Spleen (tissue), 11 donors: Measurements from ENCODE around the gene ABCC5. TPM values are rescaled to one million over a fixed set of nuclear protein-coding genes. Genes with fewer than 3 reads are reported as not detected.

Experiments
- DNase-seq: peaks from one replicate; pipeline ENCODE4 v3.0.0-alpha.2; 2020
- H3K27ac ChIP-seq, 8 donors: fragments of 200-600 bp; sonication (generic) in 7 of 8; 1 replicate in 4 of 8; 2 replicates in 4 of 8; pipeline versions ENCODE4 v1.5.0 to v1.8.0; 2016 to 2021; ENCODE audit warnings: inconsistent platforms in 4 of 8, mild to moderate bottlenecking in 4 of 8, moderate library complexity in 1 of 8
- H3K27me3 ChIP-seq, 7 donors: fragments of 200-600 bp; sonication (generic) in 6 of 7; replicated peaks in 1 of 7; 1 replicate in 4 of 7; 2 replicates in 3 of 7; pipeline versions ENCODE4 v1.5.0 to v1.8.0; 2016 to 2021; ENCODE audit warnings: inconsistent platforms in 3 of 7, mild to moderate bottlenecking in 1 of 7
- H3K36me3 ChIP-seq, 6 donors: fragments of 200-600 bp; sonication (generic) in 5 of 6; 1 replicate in 4 of 6; 2 replicates in 2 of 6; pipeline versions ENCODE4 v1.5.0 to v1.8.0; 2016 to 2021; ENCODE audit warnings: inconsistent platforms in 2 of 6
- H3K4me1 ChIP-seq, 6 donors: fragments of 200-600 bp; sonication (generic) in 5 of 6; 1 replicate in 3 of 6; 2 replicates in 3 of 6; pipeline versions ENCODE4 v1.5.0 to v1.8.0; 2016 to 2021; ENCODE audit warnings: inconsistent platforms in 3 of 6
- H3K4me3 ChIP-seq, 8 donors: fragments of 200-600 bp; sonication (generic) in 7 of 8; 1 replicate in 4 of 8; 2 replicates in 4 of 8; pipeline versions ENCODE4 v1.5.0 to v1.8.0; 2016 to 2021; ENCODE audit warnings: inconsistent platforms in 4 of 8, mild to moderate bottlenecking in 4 of 8, moderate library complexity in 2 of 8
- H3K9me3 ChIP-seq, 8 donors: fragments of 200-600 bp; sonication (generic) in 7 of 8; 1 replicate in 4 of 8; 2 replicates in 4 of 8; pipeline versions ENCODE4 v1.5.0 to v1.8.0; 2016 to 2021; ENCODE audit warnings: inconsistent platforms in 4 of 8
- CTCF ChIP-seq, 11 experiments: fragments of 200-600 bp in 7 of 11; fragments of 450-650 bp in 4 of 11; sonication (generic) in 4 of 11; IDR thresholded peaks in 8 of 11; conservative IDR thresholded peaks in 3 of 11; 1 replicate in 7 of 11; 2 replicates in 4 of 11; pipeline versions ENCODE4 v1.4.0 to v1.8.0; 2016 to 2021; ENCODE audit warnings: antibody characterized with exemption in 11 of 11, inconsistent platforms in 4 of 11, mild to moderate bottlenecking in 1 of 11
- POLR2A ChIP-seq, 3 donors: fragments of 450-650 bp; IDR thresholded peaks; one replicate each; pipeline ENCODE4 v1.5.1; 2017; ENCODE audit warnings: antibody characterized with exemption in 3 of 3, mild to moderate bottlenecking in 1 of 3
- POLR2AphosphoS5 ChIP-seq, 3 donors: sonication (generic); formaldehyde crosslinking; IDR thresholded peaks; one replicate each; pipeline ENCODE4 v1.5.1; 2017; ENCODE audit warnings: antibody characterized with exemption in 3 of 3
- WGBS, 5 donors: extraction: QIAGEN DNeasy Blood & Tissue Kit in 3 of 5; methylation state at CpG; one replicate each; pipeline versions ENCODE4 v1.1.5 to v1.1.7; 2013 to 2018; 5-methylcytosine and 5-hydroxymethylcytosine counted together
- intact Hi-C: fragments of 100-400 bp; cut with DNase I; formaldehyde crosslinking; loops from one replicate; pipeline ENCODE4 v1.15.0; 2023; ENCODE audit warnings: low total_unique reads
- polyA plus RNA-seq, 3 donors: library from polyadenylated mRNA; stranded (reverse); fragments of 200-250 nt; gene quantifications; one replicate each; pipeline ENCODE4 v1.2.1, GENCODE V29; 2013
- total RNA-seq, 7 donors: library from RNA; depleted of rRNA in 3 of 7; stranded (reverse); fragments of >200 nt in 3 of 7; fragmentation: NEBNext Ultra II Directional in 4 of 7; extraction: Animal tissue kit (Norgen Biotek cat#: 25700) in 4 of 7; gene quantifications; one replicate each; pipeline versions ENCODE4 v1.1.0 to v1.2.1, GENCODE V29; 2016 to 2021
- donor health status: healthy with polysubstance abuse.
- donor health status: DM: no; HTN: no; CAD: no; lungs with moderate emphysema.
- donor health status: DM: no; HTN: no; CAD: no.
- donor health status: Bipolar disorder and iron deficiency.
- donor health status: healthy.
- donor health status: DM: no; HTN: no; CAD: no.
- donor health status: DM: yes; HTN: yes; CAD: no.

ABCC5 gene
- total and polyA plus RNA-seq, 10 donors = 19.6 to 112 (median 59.9) TPM

DNA sequence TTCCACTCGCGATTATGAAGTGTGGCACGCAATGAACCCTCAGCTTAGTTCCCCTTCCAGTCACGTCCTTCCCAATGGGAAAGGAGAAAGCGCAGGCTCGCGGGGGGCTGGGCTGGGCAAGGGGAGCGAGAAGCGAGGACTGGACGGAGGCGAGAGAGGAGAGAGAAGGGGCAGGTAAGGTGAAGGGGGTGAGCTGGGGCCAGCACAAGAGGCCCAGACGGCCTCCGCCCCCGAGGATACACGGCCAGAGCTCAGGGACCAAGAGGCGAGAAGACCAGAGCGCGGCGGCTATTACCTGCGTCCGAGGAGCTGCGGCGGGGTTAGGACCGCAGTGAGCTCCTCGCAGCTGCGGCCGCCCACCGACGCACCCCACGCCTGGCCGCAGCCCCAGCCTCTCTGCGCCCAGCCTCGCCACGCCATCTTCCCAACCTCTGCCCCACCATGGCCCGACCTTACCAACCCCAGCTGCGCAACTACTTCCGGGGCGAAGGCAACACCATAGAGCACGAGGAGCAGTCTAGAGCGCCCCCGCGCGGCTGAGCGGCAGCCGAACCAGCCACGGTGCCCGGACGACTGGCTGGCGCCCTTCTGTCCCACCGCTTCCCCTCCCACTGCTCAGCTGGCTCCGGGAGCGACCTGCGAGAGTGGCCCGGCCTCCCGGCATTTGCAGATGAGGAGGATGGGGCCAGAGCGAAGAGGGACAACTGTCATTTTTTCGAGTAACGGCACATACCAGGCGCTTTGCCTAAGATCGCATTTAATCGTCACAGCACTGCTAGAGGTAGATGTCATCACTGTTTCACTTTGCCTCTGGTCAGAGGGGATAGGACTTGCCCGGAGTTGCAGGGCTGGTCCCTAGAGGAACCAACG is 133.0 kb downstream of the ABCC5 start, which contains the start of gene PARL:
PARL (minus strand) TSS at position 454 of the 870 bp plus-strand sequence; CDS start at position 420, 34 bp downstream.
- Histone ChIP-seq H3K36me3 (peaks cover 0 to 5% (median 0%) of the 10 kb centered on the region in 6 donors), H3K9me3 (no peaks in the 10 kb centered on the region), H3K27ac (peak within 1 kb of the TSS; percentile 59 to 92 (median 83)), H3K4me3 (peak within 1 kb of the TSS; percentile 62 to 98 (median 90)), H3K4me1 (peaks cover 20 to 55% (median 36%) of the 10 kb centered on the region in 6 donors), H3K27me3 (no peaks in the 10 kb centered on the region)
- intact Hi-C loops = loop anchor here (10.0 kb wide), 1 partner anchor 370 kb away; no protein-coding TSS in a partner anchor
- peak; percentile 94 to 100 (median 98) for TF ChIP-seq CTCF (IDR thresholded peaks at IDR 0.05 in 8 of 11, conservative IDR thresholded peaks at IDR 0.05 in 3 of 11)
- peak; percentile 91 to 95 (median 94) for TF ChIP-seq POLR2AphosphoS5 (IDR thresholded peaks at IDR 0.05)
- TF ChIP-seq POLR2A (IDR thresholded peaks at IDR 0.05) = no peak
- DNase-seq = peak; percentile 100
- WGBS, 5 donors = 0 to 1% (median 0%) methylated on average over 45 to 63 of the region's 63 CpGs

DNA sequence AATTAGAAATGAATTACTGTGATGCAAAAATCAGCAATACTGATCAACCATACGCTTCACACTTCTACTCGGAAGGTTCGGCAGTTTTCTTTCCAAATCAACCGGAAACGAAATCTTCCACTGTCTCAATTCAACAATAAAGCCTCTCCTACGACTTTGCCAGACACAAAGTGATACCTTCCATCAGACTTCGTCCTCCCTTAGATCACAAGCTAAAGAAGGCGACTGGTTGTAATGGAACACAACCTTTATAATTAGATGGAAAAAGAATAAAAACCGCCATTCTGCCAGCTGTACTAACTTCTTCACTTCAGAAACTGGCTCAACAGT is 133.6 kb downstream of the ABCC5 start:
- intact Hi-C loops = loop anchor here (10.0 kb wide), 1 partner anchor 371 kb away; no protein-coding TSS in a partner anchor
- Histone ChIP-seq H3K36me3 (peaks cover 0 to 5% (median 0%) of the 10 kb centered on the region in 6 donors), H3K27me3 (no peaks in the 10 kb centered on the region), H3K4me3 (peak overlapping the region; percentile 62 to 98 (median 90)), H3K27ac (peak overlapping the region; percentile 59 to 92 (median 83)), H3K4me1 (peaks cover 20 to 61% (median 37%) of the 10 kb centered on the region in 6 donors), H3K9me3 (no peaks in the 10 kb centered on the region)
- WGBS, 5 donors = 0 to 2% (median 1%) methylated on average over 9 of the region's 9 CpGs
- no peak for DNase-seq
- TF ChIP-seq POLR2A (IDR thresholded peaks at IDR 0.05) = no peak
- no peak for TF ChIP-seq POLR2AphosphoS5 (IDR thresholded peaks at IDR 0.05)
- no peak for TF ChIP-seq CTCF (IDR thresholded peaks at IDR 0.05 in 8 of 11, conservative IDR thresholded peaks at IDR 0.05 in 3 of 11)

DNA sequence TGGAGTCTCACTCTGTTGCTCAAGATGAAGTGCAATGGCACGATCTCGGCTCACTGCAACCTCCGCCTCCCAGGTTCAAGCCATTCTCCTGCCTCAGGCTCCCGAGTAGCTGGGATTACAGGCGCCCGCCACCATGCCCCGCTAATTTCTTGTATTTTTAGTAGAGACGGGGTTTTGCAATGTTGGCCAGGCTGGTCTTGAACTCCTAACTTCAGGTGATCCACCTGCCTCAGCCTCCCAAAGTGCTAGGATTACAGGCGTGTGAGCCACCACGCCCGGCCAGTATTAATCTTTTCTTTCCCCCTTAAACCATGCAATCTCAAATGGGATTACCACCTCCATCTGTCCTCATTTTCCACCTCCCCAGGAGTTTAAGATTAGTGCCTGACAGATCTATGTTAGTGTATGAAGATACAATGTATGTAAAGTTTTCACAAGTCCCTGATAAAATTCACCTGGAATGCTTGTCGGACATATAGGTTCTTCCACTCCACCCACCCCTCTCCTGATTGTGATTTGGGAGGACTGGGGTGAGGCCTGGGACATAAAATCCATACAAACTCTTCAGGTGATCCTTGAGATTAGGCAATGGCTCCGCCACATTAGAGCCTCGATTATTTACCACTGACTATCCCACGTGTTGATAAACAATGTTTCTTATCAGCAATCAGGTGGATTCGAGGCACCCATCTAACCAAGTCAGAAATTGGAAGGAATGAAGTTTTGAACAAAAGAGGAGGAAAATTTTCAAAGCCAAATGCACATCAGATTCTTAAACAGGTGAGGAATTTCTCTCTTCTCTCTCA is 134.2 kb downstream of the ABCC5 start:
- Histone ChIP-seq H3K4me1 (peaks cover 20 to 67% (median 37%) of the 10 kb centered on the region in 6 donors), H3K9me3 (no peaks in the 10 kb centered on the region), H3K27ac (peak overlapping the region in 5 of 8 donors; percentile 67 to 92 (median 85)), H3K36me3 (peaks cover 0 to 7% (median 0%) of the 10 kb centered on the region in 6 donors), H3K27me3 (no peaks in the 10 kb centered on the region), H3K4me3 (peak overlapping the region; percentile 62 to 98 (median 90))
- intact Hi-C loops = loop anchor here (10.0 kb wide), 1 partner anchor 371 kb away; no protein-coding TSS in a partner anchor
- no peak for DNase-seq
- 50 to 61% (median 53%) methylated on average over 16 of the region's 16 CpGs for WGBS, 5 donors
- TF ChIP-seq POLR2AphosphoS5 (IDR thresholded peaks at IDR 0.05) (no peak), CTCF (IDR thresholded peaks at IDR 0.05 in 8 of 11, conservative IDR thresholded peaks at IDR 0.05 in 3 of 11) (no peak)
